GM19328 (cell line): ENCODE results near the gene ROGDI.

Experiments
- ATAC-seq: cut with Tn5 transposase; IDR thresholded peaks from one replicate; pipeline ENCODE4 v1.9.1; 2021; ENCODE audit warnings: mild to moderate bottlenecking, moderate library complexity; ENCODE audit not compliant: unreplicated experiment

ROGDI gene

GRCh38 chr16:4801962-4802658 lies at the start of gene ROGDI:
Gene ROGDI, minus strand, starts transcription at chr16:4802633. Its CDS starts 62 bp downstream, at chr16:4802571.
- ATAC-seq, result peak; percentile 56

- ATAC-seq, result no peak
These were observed 47.8 kb upstream of the ROGDI start for GRCh38 chr16:4850211-4850610.

GRCh38 chr16:4847774-4848587 lies 45.5 kb upstream of the ROGDI start:
- ATAC-seq, result no peak

GRCh38 chr16:4846901-4847773 lies 44.7 kb upstream of the ROGDI start, which contains the start of the genes GLYR1 and UBN1:
Gene GLYR1, minus strand, starts transcription at chr16:4847288. Its CDS starts 23 bp downstream, at chr16:4847265.
Gene UBN1, plus strand, starts transcription at chr16:4847481. Its CDS starts 5,437 bp downstream, at chr16:4852918.
- ATAC-seq, result peak; percentile 88

- no peak for ATAC-seq
These were observed 44.1 kb upstream of the ROGDI start for GRCh38 chr16:4846503-4846900.

- ATAC-seq, result no peak
These were observed 38.6 kb upstream of the ROGDI start for GRCh38 chr16:4840984-4841383.

- ATAC-seq, result no peak
These were observed 37.5 kb upstream of the ROGDI start for GRCh38 chr16:4839942-4840341.

- no peak for ATAC-seq
These were observed 35.5 kb upstream of the ROGDI start for GRCh38 chr16:4837733-4838501.

GRCh38 chr16:4836727-4837126 lies 34.3 kb upstream of the ROGDI start:
- no peak for ATAC-seq

- ATAC-seq, result no peak
These were observed 31.2 kb upstream of the ROGDI start for GRCh38 chr16:4833584-4833983.

GRCh38 chr16:4832698-4833343 lies 30.4 kb upstream of the ROGDI start:
- no peak for ATAC-seq

GRCh38 chr16:4831616-4832015 lies 29.2 kb upstream of the ROGDI start:
- no peak for ATAC-seq

GRCh38 chr16:4830408-4830807 lies 28.0 kb upstream of the ROGDI start:
- ATAC-seq, result no peak

GRCh38 chr16:4828567-4829321 lies 26.3 kb upstream of the ROGDI start:
- ATAC-seq, result no peak

GRCh38 chr16:4826980-4827379 lies 24.5 kb upstream of the ROGDI start:
- ATAC-seq, result no peak

- no peak for ATAC-seq
These were observed 24.1 kb upstream of the ROGDI start for GRCh38 chr16:4826526-4826925.

GRCh38 chr16:4825196-4825595 lies 22.8 kb upstream of the ROGDI start:
- no peak for ATAC-seq

GRCh38 chr16:4820652-4821051 lies 18.2 kb upstream of the ROGDI start:
- ATAC-seq, result no peak

- no peak for ATAC-seq
These were observed 12.2 kb upstream of the ROGDI start for GRCh38 chr16:4814542-4815173.
